Keratinocyte (primary cell): Measurements from ENCODE around the gene ABL2. TPM values are rescaled to one million over a fixed set of nuclear protein-coding genes. Genes with fewer than 3 reads are reported as not detected.

ENCODE experiments used
- DNase-seq: peaks from one replicate; pipeline ENCODE4 v3.0.0-alpha.2; 2011; ENCODE audit warnings: low read depth, missing footprints, low spot score
- FAIRE-seq: peaks from 2 replicates; lab custom pipeline; 2011; peaks lifted over from hg19 to GRCh38; lab: Jason Lieb, UNC
- H2AFZ ChIP-seq: 2 replicates; pipeline ENCODE4 v1.6.0; 2012; ENCODE audit warnings: low read length, control low read depth, inconsistent platforms; ENCODE audit not compliant: control insufficient read depth
- H3K27ac ChIP-seq: 2 replicates; pipeline ENCODE4 v1.5.1; 2011; ENCODE audit warnings: low read length; ENCODE audit not compliant: control insufficient read depth, insufficient read depth
- H3K27me3 ChIP-seq: 3 replicates; pipeline ENCODE4 v1.6.0; 2011; ENCODE audit warnings: low read length; ENCODE audit not compliant: control insufficient read depth, insufficient read depth; ENCODE audit errors: extremely low read depth
- H3K36me3 ChIP-seq, 2 experiments: 2 replicates in 1 of 2; 3 replicates in 1 of 2; pipeline ENCODE4 v1.5.1; 2011; ENCODE audit warnings: low read length in 2 of 2, mild to moderate bottlenecking in 1 of 2; ENCODE audit not compliant: control insufficient read depth in 2 of 2, insufficient read depth in 2 of 2; ENCODE audit errors: extremely low read depth in 1 of 2
- H3K4me1 ChIP-seq: 3 replicates; pipeline ENCODE4 v1.5.1; 2011; ENCODE audit warnings: low read length; ENCODE audit not compliant: control insufficient read depth, insufficient read depth; ENCODE audit errors: extremely low read depth
- H3K4me2 ChIP-seq: 3 replicates; pipeline ENCODE4 v1.6.0; 2011; ENCODE audit warnings: low read depth, low read length; ENCODE audit not compliant: control insufficient read depth, insufficient read depth; ENCODE audit errors: extremely low read depth
- H3K4me3 ChIP-seq, 3 experiments: fragments of 200-600 bp in 1 of 3; sonication (generic) in 1 of 3; 2 replicates in 2 of 3; 3 replicates in 1 of 3; pipeline ENCODE4 v1.5.1; 2011 to 2016; ENCODE audit warnings: low read length in 3 of 3, mild to moderate bottlenecking in 3 of 3, control low read depth in 2 of 3, inconsistent platforms in 1 of 3, low read depth in 1 of 3, mixed read lengths in 1 of 3, mixed run types in 1 of 3, moderate library complexity in 1 of 3; ENCODE audit not compliant: control insufficient read depth in 2 of 3, insufficient read depth in 2 of 3; ENCODE audit errors: extremely low read depth in 1 of 3
- H3K79me2 ChIP-seq: 2 replicates; pipeline ENCODE4 v1.6.0; 2012; ENCODE audit warnings: low read length; ENCODE audit not compliant: control insufficient read depth, insufficient read depth
- H3K9ac ChIP-seq: 3 replicates; pipeline ENCODE4 v1.6.0; 2011; ENCODE audit warnings: low read length; ENCODE audit not compliant: control insufficient read depth, insufficient read depth; ENCODE audit errors: extremely low read depth
- H3K9me1 ChIP-seq: 3 replicates; pipeline ENCODE4 v1.6.0; 2011; ENCODE audit warnings: low read length; ENCODE audit not compliant: control insufficient read depth, insufficient read depth; ENCODE audit errors: extremely low read depth
- H3K9me3 ChIP-seq: 2 replicates; pipeline ENCODE4 v1.5.1; 2012; ENCODE audit warnings: low read depth, low read length; ENCODE audit not compliant: control insufficient read depth
- H4K20me1 ChIP-seq: 3 replicates; pipeline ENCODE4 v1.6.0; 2011; ENCODE audit warnings: low read length; ENCODE audit not compliant: control insufficient read depth, insufficient read depth; ENCODE audit errors: extremely low read depth
- CTCF ChIP-seq, 3 experiments: IDR thresholded peaks in 1 of 3; conservative IDR thresholded peaks in 1 of 3; optimal IDR thresholded peaks in 1 of 3; 2 replicates in 2 of 3; 3 replicates in 1 of 3; pipeline versions ENCODE3 to v1.5.1; 2011; ENCODE audit warnings: low read length in 3 of 3, mild to moderate bottlenecking in 3 of 3, moderate library complexity in 2 of 3, control low read depth in 1 of 3, inconsistent platforms in 1 of 3; ENCODE audit not compliant: insufficient read depth in 2 of 3; ENCODE audit errors: extremely low read depth in 1 of 3
- EZH2 ChIP-seq: IDR thresholded peaks from one replicate; pipeline ENCODE4 v1.6.1; 2012; ENCODE audit warnings: inconsistent platforms, mild to moderate bottlenecking, low read length, moderate library complexity
- dilution Hi-C: fragments of 300-500 bp; cut with MboI; formaldehyde crosslinking; loops from one replicate; pipeline ENCODE4 v1.7.0; 2020; ENCODE audit warnings: low sequenced_read_pairs; ENCODE audit not compliant: extremely low pct_ligation_motif_present
- polyA plus RNA-seq, 5 experiments: library from polyadenylated mRNA; depleted of rRNA in 3 of 5; stranded (reverse) in 3 of 5; stranded (forward) in 1 of 5; unstranded in 1 of 5; fragments of >200 nt; gene quantifications; 1 replicate in 1 of 5; 2 replicates in 3 of 5; 3 replicates in 1 of 5; pipeline versions ENCODE4 v1.2.1 to v1.2.3, GENCODE V29; 2011 to 2012; ENCODE audit warnings: missing spikeins in 2 of 5, low read depth in 1 of 5, low replicate concordance in 1 of 5

ABL2 gene
- polyA plus RNA-seq, 1 donor (not counting 4 experiments of a cell fraction or from before 2014, with no cell fraction given) = 37.6 TPM

GRCh38 chr1:179263121-179263520 is 33.6 kb upstream of the ABL2 start:
- Histone ChIP-seq H3K9me1 (no peaks in the 10 kb centered on the region), H3K27me3 (no peaks in the 10 kb centered on the region), H4K20me1 (no peaks in the 10 kb centered on the region), H3K27ac (no peak overlapping the region), H2AFZ (no peak overlapping the region), H3K4me2 (no peak overlapping the region), H3K4me1 (no peaks in the 10 kb centered on the region), H3K36me3 (no peaks in the 10 kb centered on the region), H3K9me3 (no peaks in the 10 kb centered on the region), H3K4me3 (no peak overlapping the region), H3K9ac (no peak overlapping the region), H3K79me2 (no peaks in the 10 kb centered on the region)
- dilution Hi-C loops = no loop called here
- no peak for DNase-seq
- no peak for FAIRE-seq
- no peak for TF ChIP-seq EZH2

DNA sequence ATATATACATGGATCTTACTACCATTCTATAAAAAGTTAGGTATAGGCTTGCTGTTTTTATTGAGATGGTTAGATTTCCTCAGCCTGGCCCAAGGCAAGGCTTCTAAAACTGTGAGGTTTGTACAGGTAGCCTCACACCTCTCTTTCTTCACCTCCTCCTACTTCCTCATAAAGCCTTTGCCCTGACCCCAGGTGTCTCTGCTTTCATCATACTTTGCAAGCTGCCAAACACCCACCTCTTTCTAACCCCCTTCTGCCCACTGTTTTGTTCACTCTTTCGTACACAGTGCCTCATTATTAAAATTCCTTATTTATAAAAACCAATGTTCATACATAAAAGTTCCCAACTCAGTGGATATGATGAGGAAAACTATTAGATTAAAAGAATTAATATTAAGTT is 32.7 kb upstream of the ABL2 start:
- H3K9me3 ChIP-seq = no peaks in the 10 kb centered on the region
- TF ChIP-seq CTCF (optimal IDR thresholded peaks at IDR 0.05 in 1 of 3, IDR thresholded peaks at IDR 0.05 in 1 of 3, conservative IDR thresholded peaks at IDR 0.05 in 1 of 3; ENCODE audit: extremely low read depth in 1 of 3, insufficient read depth in 2 of 3, low read length in 3 of 3) = no peak
- TF ChIP-seq EZH2 = no peak
- H3K36me3 ChIP-seq = no peaks in the 10 kb centered on the region
- H3K4me1 ChIP-seq = no peaks in the 10 kb centered on the region
- H3K27me3 ChIP-seq = no peaks in the 10 kb centered on the region
- no peaks in the 10 kb centered on the region for H3K9me1 ChIP-seq
- FAIRE-seq (no peak), DNase-seq (no peak)
- H3K4me3 ChIP-seq = no peak overlapping the region
- no peak overlapping the region for H2AFZ ChIP-seq
- no peaks in the 10 kb centered on the region for H4K20me1 ChIP-seq
- H3K4me2 ChIP-seq = no peak overlapping the region
- H3K27ac ChIP-seq = no peak overlapping the region
- dilution Hi-C loops = no loop called here
- no peak overlapping the region for H3K9ac ChIP-seq
- H3K79me2 ChIP-seq = no peaks in the 10 kb centered on the region

GRCh38 chr1:179253286-179253972 is 24.0 kb upstream of the ABL2 start:
- DNase-seq (no peak), FAIRE-seq (no peak)
- H3K27me3 ChIP-seq = no peaks in the 10 kb centered on the region
- H3K4me3 ChIP-seq = no peak overlapping the region
- dilution Hi-C loops = no loop called here
- H3K4me2 ChIP-seq = no peak overlapping the region
- H3K27ac ChIP-seq = no peak overlapping the region
- no peak for TF ChIP-seq CTCF (optimal IDR thresholded peaks at IDR 0.05 in 1 of 3, IDR thresholded peaks at IDR 0.05 in 1 of 3, conservative IDR thresholded peaks at IDR 0.05 in 1 of 3; ENCODE audit: extremely low read depth in 1 of 3, insufficient read depth in 2 of 3, low read length in 3 of 3)
- no peak for TF ChIP-seq EZH2
- H3K9me1 ChIP-seq = no peaks in the 10 kb centered on the region
- no peak overlapping the region for H3K9ac ChIP-seq
- no peaks in the 10 kb centered on the region for H3K4me1 ChIP-seq
- H2AFZ ChIP-seq = no peak overlapping the region
- H3K79me2 ChIP-seq = no peaks in the 10 kb centered on the region
- no peaks in the 10 kb centered on the region for H4K20me1 ChIP-seq
- no peaks in the 10 kb centered on the region for H3K36me3 ChIP-seq
- H3K9me3 ChIP-seq = no peaks in the 10 kb centered on the region
